ENCODE measurements around the gene ZNF606. TPM values are rescaled to one million over a fixed set of nuclear protein-coding genes. Genes with fewer than 3 reads are reported as not detected.

The ZNF606 gene
- 26.1 TPM for polyA plus RNA-seq (2013, experiment 1 of 4)
- 28.7 TPM for polyA plus RNA-seq (2013, experiment 2 of 4)
- 21.2 TPM for polyA plus RNA-seq (2013, experiment 3 of 4)
- polyA plus RNA-seq (2013, experiment 4 of 4), result 29.1 TPM

GRCh38 chr19:58002384-58003173 is at the start of gene ZNF606:
Gene ZNF606 (minus strand): TSS chr19:58002820. CDS start chr19:58001319, 1,501 bp downstream.
- 1% methylated on average over 91 of the region's 91 CpGs for WGBS, 2 experiments
- Histone ChIP-seq H3K4me1 (ENCODE audit: control insufficient read depth, insufficient read depth, low read length) (no peaks in the 10 kb centered on the region), H3K4me3 (ENCODE audit: insufficient read depth, low read depth, low read length) (peak within 1 kb of the TSS; percentile 92), H3K27me3 (ENCODE audit: control insufficient read depth, insufficient read depth, low read length, poor library complexity, severe bottlenecking) (no peaks in the 10 kb centered on the region), H3K9me3 (ENCODE audit: control insufficient read depth, low read length) (peaks cover 4% of the 10 kb centered on the region), H3K36me3 (ENCODE audit: control insufficient read depth, insufficient read depth, low read length) (peaks cover 68% of the 10 kb centered on the region), H3K27ac (ENCODE audit: insufficient read depth, low read depth, low read length, poor library complexity, severe bottlenecking) (peak within 1 kb of the TSS; percentile 83)

GRCh38 chr19:58052256-58052655 is 49.6 kb upstream of the ZNF606 start:
- H3K9me3 ChIP-seq (ENCODE audit: control insufficient read depth, low read length), result peaks cover 4% of the 10 kb centered on the region
- WGBS, 2 experiments, result 93 to 97% methylated on average over 16 of the region's 16 CpGs
- no peaks in the 10 kb centered on the region for H3K27me3 ChIP-seq (ENCODE audit: control insufficient read depth, insufficient read depth, low read length, poor library complexity, severe bottlenecking)

GRCh38 chr19:58047672-58048071 is 45.1 kb upstream of the ZNF606 start:
- WGBS, 2 experiments, result 87 to 89% methylated on average over 12 of the region's 12 CpGs
- Histone ChIP-seq H3K36me3 (ENCODE audit: control insufficient read depth, insufficient read depth, low read length) (no peaks in the 10 kb centered on the region), H3K9me3 (ENCODE audit: control insufficient read depth, low read length) (peaks cover 5% of the 10 kb centered on the region)

More at GRCh38 chr19:58052256-58052655, 49.6 kb upstream of the ZNF606 start:
- no peaks in the 10 kb centered on the region for H3K36me3 ChIP-seq (ENCODE audit: control insufficient read depth, insufficient read depth, low read length)
- H3K4me1 ChIP-seq (ENCODE audit: control insufficient read depth, insufficient read depth, low read length), result no peaks in the 10 kb centered on the region
- H3K4me3 ChIP-seq (ENCODE audit: insufficient read depth, low read depth, low read length), result no peak overlapping the region
- no peak overlapping the region for H3K27ac ChIP-seq (ENCODE audit: insufficient read depth, low read depth, low read length, poor library complexity, severe bottlenecking)

GRCh38 chr19:58046856-58047255 is 44.2 kb upstream of the ZNF606 start:
- Histone ChIP-seq H3K27ac (ENCODE audit: insufficient read depth, low read depth, low read length, poor library complexity, severe bottlenecking) (no peak overlapping the region), H3K36me3 (ENCODE audit: control insufficient read depth, insufficient read depth, low read length) (no peaks in the 10 kb centered on the region), H3K4me3 (ENCODE audit: insufficient read depth, low read depth, low read length) (no peak overlapping the region), H3K4me1 (ENCODE audit: control insufficient read depth, insufficient read depth, low read length) (no peaks in the 10 kb centered on the region), H3K27me3 (ENCODE audit: control insufficient read depth, insufficient read depth, low read length, poor library complexity, severe bottlenecking) (no peaks in the 10 kb centered on the region), H3K9me3 (ENCODE audit: control insufficient read depth, low read length) (peaks cover 5% of the 10 kb centered on the region)
- 61% methylated on average over 7 of the region's 7 CpGs for WGBS, 2 experiments

More at GRCh38 chr19:58047672-58048071, 45.1 kb upstream of the ZNF606 start:
- no peak overlapping the region for H3K4me3 ChIP-seq (ENCODE audit: insufficient read depth, low read depth, low read length)
- H3K27me3 ChIP-seq (ENCODE audit: control insufficient read depth, insufficient read depth, low read length, poor library complexity, severe bottlenecking), result no peaks in the 10 kb centered on the region
- H3K27ac ChIP-seq (ENCODE audit: insufficient read depth, low read depth, low read length, poor library complexity, severe bottlenecking), result no peak overlapping the region
- no peaks in the 10 kb centered on the region for H3K4me1 ChIP-seq (ENCODE audit: control insufficient read depth, insufficient read depth, low read length)

GRCh38 chr19:58045411-58046050 is 42.9 kb upstream of the ZNF606 start:
- H3K4me3 ChIP-seq (ENCODE audit: insufficient read depth, low read depth, low read length), result no peak overlapping the region
- H3K36me3 ChIP-seq (ENCODE audit: control insufficient read depth, insufficient read depth, low read length), result no peaks in the 10 kb centered on the region
- peaks cover 2% of the 10 kb centered on the region for H3K9me3 ChIP-seq (ENCODE audit: control insufficient read depth, low read length)
- H3K4me1 ChIP-seq (ENCODE audit: control insufficient read depth, insufficient read depth, low read length), result no peaks in the 10 kb centered on the region
- 86% methylated on average over 24 of the region's 24 CpGs for WGBS, 2 experiments
- no peak overlapping the region for H3K27ac ChIP-seq (ENCODE audit: insufficient read depth, low read depth, low read length, poor library complexity, severe bottlenecking)
- H3K27me3 ChIP-seq (ENCODE audit: control insufficient read depth, insufficient read depth, low read length, poor library complexity, severe bottlenecking), result no peaks in the 10 kb centered on the region

GRCh38 chr19:58044886-58045285 is 42.3 kb upstream of the ZNF606 start:
- no peaks in the 10 kb centered on the region for H3K27me3 ChIP-seq (ENCODE audit: control insufficient read depth, insufficient read depth, low read length, poor library complexity, severe bottlenecking)
- no peaks in the 10 kb centered on the region for H3K4me1 ChIP-seq (ENCODE audit: control insufficient read depth, insufficient read depth, low read length)
- WGBS, 2 experiments, result 91 to 93% methylated on average over 26 of the region's 26 CpGs
- H3K4me3 ChIP-seq (ENCODE audit: insufficient read depth, low read depth, low read length), result no peak overlapping the region
- H3K36me3 ChIP-seq (ENCODE audit: control insufficient read depth, insufficient read depth, low read length), result no peaks in the 10 kb centered on the region
- H3K9me3 ChIP-seq (ENCODE audit: control insufficient read depth, low read length), result peaks cover 2% of the 10 kb centered on the region
- H3K27ac ChIP-seq (ENCODE audit: insufficient read depth, low read depth, low read length, poor library complexity, severe bottlenecking), result no peak overlapping the region

- Histone ChIP-seq H3K27me3 (ENCODE audit: control insufficient read depth, insufficient read depth, low read length, poor library complexity, severe bottlenecking) (no peaks in the 10 kb centered on the region), H3K4me1 (ENCODE audit: control insufficient read depth, insufficient read depth, low read length) (no peaks in the 10 kb centered on the region), H3K27ac (ENCODE audit: insufficient read depth, low read depth, low read length, poor library complexity, severe bottlenecking) (no peak overlapping the region), H3K9me3 (ENCODE audit: control insufficient read depth, low read length) (peaks cover 2% of the 10 kb centered on the region), H3K36me3 (ENCODE audit: control insufficient read depth, insufficient read depth, low read length) (no peaks in the 10 kb centered on the region), H3K4me3 (ENCODE audit: insufficient read depth, low read depth, low read length) (no peak overlapping the region)
- 91 to 94% methylated on average over 41 to 42 of the region's 42 CpGs for WGBS, 2 experiments
Measured at GRCh38 chr19:58044391-58044790, 41.8 kb upstream of the ZNF606 start.

GRCh38 chr19:58042495-58043340 is 40.1 kb upstream of the ZNF606 start:
- Histone ChIP-seq H3K27ac (ENCODE audit: insufficient read depth, low read depth, low read length, poor library complexity, severe bottlenecking) (no peak overlapping the region), H3K4me3 (ENCODE audit: insufficient read depth, low read depth, low read length) (no peak overlapping the region), H3K27me3 (ENCODE audit: control insufficient read depth, insufficient read depth, low read length, poor library complexity, severe bottlenecking) (no peaks in the 10 kb centered on the region), H3K4me1 (ENCODE audit: control insufficient read depth, insufficient read depth, low read length) (no peaks in the 10 kb centered on the region), H3K9me3 (ENCODE audit: control insufficient read depth, low read length) (peaks cover 2% of the 10 kb centered on the region), H3K36me3 (ENCODE audit: control insufficient read depth, insufficient read depth, low read length) (no peaks in the 10 kb centered on the region)
- WGBS, 2 experiments, result 78 to 80% methylated on average over 54 of the region's 54 CpGs

GRCh38 chr19:58040751-58041525 is 38.3 kb upstream of the ZNF606 start:
- Histone ChIP-seq H3K27me3 (ENCODE audit: control insufficient read depth, insufficient read depth, low read length, poor library complexity, severe bottlenecking) (no peaks in the 10 kb centered on the region), H3K27ac (ENCODE audit: insufficient read depth, low read depth, low read length, poor library complexity, severe bottlenecking) (no peak overlapping the region), H3K4me1 (ENCODE audit: control insufficient read depth, insufficient read depth, low read length) (no peaks in the 10 kb centered on the region), H3K9me3 (ENCODE audit: control insufficient read depth, low read length) (no peaks in the 10 kb centered on the region), H3K36me3 (ENCODE audit: control insufficient read depth, insufficient read depth, low read length) (no peaks in the 10 kb centered on the region), H3K4me3 (ENCODE audit: insufficient read depth, low read depth, low read length) (no peak overlapping the region)
- WGBS, 2 experiments, result 86 to 88% methylated on average over 21 of the region's 21 CpGs

Data from ectodermal cell (in vitro differentiated cells).